ENCODE results near the gene UQCRQ.

UQCRQ gene

GRCh38 chr5:132916086-132916485 lies 49.6 kb downstream of the UQCRQ start:
- no peak for DNase-seq

Data from CD4-positive, alpha-beta T cell treated with Interleukin-12 subunit alpha and Interleukin-12 subunit beta, for 1 hour (primary cell).